GM20000 (cell line): ENCODE measurements around the gene PLA2G4D.

Experiments
- DNase-seq: peaks from one replicate; pipeline ENCODE4 v3.0.0; 2012; ENCODE audit warnings: low spot score
- TF ChIP-seq, protein P1 (sequence below): IDR thresholded peaks from 2 replicates; pipeline ENCODE4 v1.5.1; 2012; ENCODE audit warnings: mild to moderate bottlenecking, control low read depth; ENCODE audit errors: extremely low read depth, missing control alignments

PLA2G4D gene

GRCh38 chr15:42108806-42109205 is 14.4 kb upstream of the PLA2G4D start:
- DNase-seq: no peak

GRCh38 chr15:42108189-42108588 is 13.8 kb upstream of the PLA2G4D start:
- no peak for DNase-seq
- TF ChIP-seq, protein P1, sequence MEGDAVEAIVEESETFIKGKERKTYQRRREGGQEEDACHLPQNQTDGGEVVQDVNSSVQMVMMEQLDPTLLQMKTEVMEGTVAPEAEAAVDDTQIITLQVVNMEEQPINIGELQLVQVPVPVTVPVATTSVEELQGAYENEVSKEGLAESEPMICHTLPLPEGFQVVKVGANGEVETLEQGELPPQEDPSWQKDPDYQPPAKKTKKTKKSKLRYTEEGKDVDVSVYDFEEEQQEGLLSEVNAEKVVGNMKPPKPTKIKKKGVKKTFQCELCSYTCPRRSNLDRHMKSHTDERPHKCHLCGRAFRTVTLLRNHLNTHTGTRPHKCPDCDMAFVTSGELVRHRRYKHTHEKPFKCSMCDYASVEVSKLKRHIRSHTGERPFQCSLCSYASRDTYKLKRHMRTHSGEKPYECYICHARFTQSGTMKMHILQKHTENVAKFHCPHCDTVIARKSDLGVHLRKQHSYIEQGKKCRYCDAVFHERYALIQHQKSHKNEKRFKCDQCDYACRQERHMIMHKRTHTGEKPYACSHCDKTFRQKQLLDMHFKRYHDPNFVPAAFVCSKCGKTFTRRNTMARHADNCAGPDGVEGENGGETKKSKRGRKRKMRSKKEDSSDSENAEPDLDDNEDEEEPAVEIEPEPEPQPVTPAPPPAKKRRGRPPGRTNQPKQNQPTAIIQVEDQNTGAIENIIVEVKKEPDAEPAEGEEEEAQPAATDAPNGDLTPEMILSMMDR: no peak

More at GRCh38 chr15:42108806-42109205, 14.4 kb upstream of the PLA2G4D start:
- TF ChIP-seq, protein P1: no peak

DNA sequence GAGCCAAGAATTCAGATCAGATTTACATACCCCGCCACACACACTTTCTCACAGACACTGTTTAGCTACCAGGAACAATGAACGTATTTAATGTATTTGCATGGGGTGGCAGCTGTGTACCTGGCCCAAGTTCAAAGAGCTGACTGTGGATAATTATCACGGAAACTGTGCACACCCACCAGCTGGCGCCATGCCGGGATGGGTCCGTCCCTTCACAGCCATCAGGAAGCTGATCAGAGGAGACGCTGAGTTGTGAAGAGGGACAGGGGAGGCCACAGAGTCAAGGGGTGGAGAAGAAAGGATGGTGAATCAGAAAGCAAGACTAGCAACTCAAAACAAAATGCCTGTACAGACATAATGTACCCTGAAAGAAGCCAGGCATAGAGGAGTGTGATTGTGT is 13.1 kb upstream of the PLA2G4D start:
- TF ChIP-seq, protein P1: no peak
- DNase-seq: no peak

DNA sequence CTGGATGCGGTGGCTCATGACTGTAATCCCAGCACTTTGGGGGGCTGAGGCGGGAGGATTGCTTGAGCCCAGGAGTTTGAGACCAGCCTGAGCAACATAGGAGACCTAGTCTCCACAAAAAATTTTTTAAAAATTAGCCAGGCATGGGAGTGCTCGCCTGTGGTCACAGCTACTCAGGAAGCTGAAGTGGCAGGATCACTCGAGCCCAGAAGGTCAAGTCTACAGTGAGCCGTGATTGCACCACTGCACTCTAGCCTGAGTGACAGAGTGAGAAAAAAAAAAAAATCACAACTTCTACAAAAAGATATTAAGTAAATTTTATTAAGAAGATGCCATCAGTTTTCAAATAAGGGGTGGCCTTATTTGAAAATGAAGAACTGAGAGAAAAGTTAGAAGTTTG is 11.9 kb upstream of the PLA2G4D start:
- no peak for DNase-seq
- TF ChIP-seq, protein P1: no peak

DNA sequence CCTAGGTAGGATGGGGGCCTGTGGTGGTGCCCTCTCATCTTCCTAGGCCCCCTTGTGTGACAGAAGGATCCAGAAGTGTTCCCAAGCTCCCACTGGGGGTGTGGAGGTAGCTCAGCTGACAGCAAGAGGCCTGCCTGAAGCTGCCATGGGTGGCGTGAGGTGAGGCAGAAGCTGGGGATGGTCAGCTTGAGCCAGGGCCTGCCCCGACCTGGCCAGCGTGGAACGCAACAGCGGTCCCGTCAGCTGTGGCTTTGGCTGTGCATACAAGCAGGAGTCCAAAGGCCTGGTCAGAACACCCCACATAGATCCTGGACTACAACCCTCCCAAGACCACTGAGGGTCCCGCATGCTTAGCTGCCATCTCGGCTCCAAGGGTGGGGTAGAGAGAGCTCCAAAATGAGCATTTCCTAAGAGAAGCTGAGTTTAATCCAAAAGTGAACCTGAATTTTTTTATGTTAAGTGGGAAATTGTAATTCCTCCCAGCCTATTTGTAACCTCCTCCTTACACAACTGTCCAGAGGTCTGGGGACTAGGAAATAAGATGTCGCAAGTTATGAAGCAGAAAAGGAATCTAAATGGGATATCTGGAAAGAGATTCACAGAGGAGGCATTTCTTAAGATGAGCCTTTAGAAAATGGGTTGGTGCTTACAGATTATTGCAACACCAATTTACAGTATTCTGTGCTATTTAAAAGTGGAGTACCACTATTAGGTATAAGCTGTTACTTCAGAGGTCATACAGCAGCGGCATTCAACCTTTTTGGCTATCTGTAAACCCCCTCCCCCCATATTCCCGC is 9.9 kb upstream of the PLA2G4D start:
- no peak for DNase-seq
- TF ChIP-seq, protein P1: no peak

DNA sequence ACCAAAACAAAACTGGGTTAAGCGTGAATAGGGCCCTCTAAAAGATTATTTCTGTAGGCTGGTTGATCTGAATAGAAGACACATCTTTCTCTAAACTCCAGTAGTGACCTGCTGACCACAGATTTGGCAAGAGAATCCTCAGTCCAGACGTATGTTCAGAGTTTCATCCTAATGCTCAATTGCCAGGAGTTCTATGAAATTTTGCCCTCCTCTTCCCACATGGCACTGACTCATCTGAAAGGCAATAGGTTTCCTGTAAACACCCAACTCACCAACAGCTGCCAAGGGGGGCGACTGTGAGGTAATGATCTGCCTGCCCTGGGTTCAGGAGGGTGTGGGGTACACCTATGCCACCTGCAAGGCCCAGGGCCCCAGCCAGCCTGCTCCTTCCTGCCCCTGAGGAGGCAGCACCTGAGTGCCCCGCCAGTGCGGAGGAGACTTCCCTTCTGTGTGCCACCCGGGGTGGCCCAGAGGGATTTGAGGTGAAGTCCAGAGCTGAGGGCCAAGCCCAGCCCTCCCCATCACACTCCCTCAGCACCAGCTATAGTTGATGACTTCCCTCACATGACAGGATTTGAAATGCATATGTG is 8.4 kb upstream of the PLA2G4D start:
- no peak for DNase-seq
- TF ChIP-seq, protein P1: no peak

DNA sequence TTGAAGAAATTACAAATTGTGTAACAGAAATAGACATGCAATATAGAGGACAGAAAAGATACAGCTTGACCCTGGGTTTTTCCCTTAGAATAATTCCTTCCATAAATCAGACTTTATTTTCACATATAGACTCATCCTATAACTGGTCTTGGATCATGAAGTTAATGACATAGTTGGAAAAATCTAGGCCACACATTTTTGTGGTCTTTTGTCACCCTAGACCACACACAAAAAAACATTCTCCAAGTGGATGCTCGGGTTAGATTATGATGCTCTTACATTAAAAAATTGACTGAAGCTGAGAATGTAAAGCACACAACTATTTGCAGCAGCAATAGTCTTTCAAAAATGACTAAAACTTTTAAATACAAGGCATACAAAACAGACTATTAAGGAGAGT is 7.5 kb upstream of the PLA2G4D start:
- DNase-seq: no peak
- TF ChIP-seq, protein P1: no peak
